ENCODE results near the gene DDX3X. TPM values are rescaled to one million over a fixed set of nuclear protein-coding genes. Genes with fewer than 3 reads are reported as not detected.

Gene DDX3X
- total and polyA plus RNA-seq, 2 of the 13 experiments (the other 11 are each of a cell fraction or from before 2014, with no cell fraction given), result 53.5 to 239 TPM

- Histone ChIP-seq H3K9ac (ENCODE audit: insufficient read depth, low read depth, low read length) (no peak overlapping the region), H2AFZ (ENCODE audit: low read length) (no peak overlapping the region), H3K9me3 (ENCODE audit: low read length) (no peaks in the 10 kb centered on the region), H3K4me2 (ENCODE audit: low read depth, low read length) (no peak overlapping the region), H3K79me2 (ENCODE audit: insufficient read depth, low read length) (no peaks in the 10 kb centered on the region), H4K20me1 (ENCODE audit: insufficient read depth, low read length) (no peaks in the 10 kb centered on the region), H3K36me3 (replicated peaks in 1 of 2; ENCODE audit: control insufficient read depth in 1 of 2, insufficient read depth in 2 of 2, low read length in 2 of 2) (no peaks in the 10 kb centered on the region), H3K4me1 (ENCODE audit: insufficient read depth, low read length) (peaks cover 8% of the 10 kb centered on the region; the same call in 1 of the 2 replicates), H3K4me3 (replicated peaks in 1 of 3; ENCODE audit: insufficient read depth in 1 of 3, low read depth in 2 of 3, low read length in 3 of 3) (no peak overlapping the region), H3K27ac (ENCODE audit: extremely low read length, insufficient read depth, low read length) (no peak overlapping the region), H3K27me3 (ENCODE audit: control insufficient read depth in 1 of 2, insufficient read depth in 2 of 2, low read length in 2 of 2) (no peaks in the 10 kb centered on the region)
- FAIRE-seq (no peak), ATAC-seq (no peak), DNase-seq (ENCODE audit: low spot score) (no peak)
- CTCF ChIA-PET (ENCODE audit: low intra/inter-chr PET ratio, low total read pairs), result no interaction called here
- 74% methylated on average over 4 of the region's 4 CpGs for WGBS (ENCODE audit: low lambda C conversion rate)
- BruUV-seq (replicated peaks), result no TSS peak
- in situ Hi-C loops (cut with HindIII; ENCODE audit: extremely low pct_ligation_motif_present, low pct_unique_long_range_greater_than_20kb) (no loop called here), intact Hi-C loops (cut with micrococcal nuclease; ENCODE audit: unreplicated experiment) (no loop called here)
- POLR2A ChIA-PET, result no interaction called here
- TF ChIP-seq, protein P1, sequence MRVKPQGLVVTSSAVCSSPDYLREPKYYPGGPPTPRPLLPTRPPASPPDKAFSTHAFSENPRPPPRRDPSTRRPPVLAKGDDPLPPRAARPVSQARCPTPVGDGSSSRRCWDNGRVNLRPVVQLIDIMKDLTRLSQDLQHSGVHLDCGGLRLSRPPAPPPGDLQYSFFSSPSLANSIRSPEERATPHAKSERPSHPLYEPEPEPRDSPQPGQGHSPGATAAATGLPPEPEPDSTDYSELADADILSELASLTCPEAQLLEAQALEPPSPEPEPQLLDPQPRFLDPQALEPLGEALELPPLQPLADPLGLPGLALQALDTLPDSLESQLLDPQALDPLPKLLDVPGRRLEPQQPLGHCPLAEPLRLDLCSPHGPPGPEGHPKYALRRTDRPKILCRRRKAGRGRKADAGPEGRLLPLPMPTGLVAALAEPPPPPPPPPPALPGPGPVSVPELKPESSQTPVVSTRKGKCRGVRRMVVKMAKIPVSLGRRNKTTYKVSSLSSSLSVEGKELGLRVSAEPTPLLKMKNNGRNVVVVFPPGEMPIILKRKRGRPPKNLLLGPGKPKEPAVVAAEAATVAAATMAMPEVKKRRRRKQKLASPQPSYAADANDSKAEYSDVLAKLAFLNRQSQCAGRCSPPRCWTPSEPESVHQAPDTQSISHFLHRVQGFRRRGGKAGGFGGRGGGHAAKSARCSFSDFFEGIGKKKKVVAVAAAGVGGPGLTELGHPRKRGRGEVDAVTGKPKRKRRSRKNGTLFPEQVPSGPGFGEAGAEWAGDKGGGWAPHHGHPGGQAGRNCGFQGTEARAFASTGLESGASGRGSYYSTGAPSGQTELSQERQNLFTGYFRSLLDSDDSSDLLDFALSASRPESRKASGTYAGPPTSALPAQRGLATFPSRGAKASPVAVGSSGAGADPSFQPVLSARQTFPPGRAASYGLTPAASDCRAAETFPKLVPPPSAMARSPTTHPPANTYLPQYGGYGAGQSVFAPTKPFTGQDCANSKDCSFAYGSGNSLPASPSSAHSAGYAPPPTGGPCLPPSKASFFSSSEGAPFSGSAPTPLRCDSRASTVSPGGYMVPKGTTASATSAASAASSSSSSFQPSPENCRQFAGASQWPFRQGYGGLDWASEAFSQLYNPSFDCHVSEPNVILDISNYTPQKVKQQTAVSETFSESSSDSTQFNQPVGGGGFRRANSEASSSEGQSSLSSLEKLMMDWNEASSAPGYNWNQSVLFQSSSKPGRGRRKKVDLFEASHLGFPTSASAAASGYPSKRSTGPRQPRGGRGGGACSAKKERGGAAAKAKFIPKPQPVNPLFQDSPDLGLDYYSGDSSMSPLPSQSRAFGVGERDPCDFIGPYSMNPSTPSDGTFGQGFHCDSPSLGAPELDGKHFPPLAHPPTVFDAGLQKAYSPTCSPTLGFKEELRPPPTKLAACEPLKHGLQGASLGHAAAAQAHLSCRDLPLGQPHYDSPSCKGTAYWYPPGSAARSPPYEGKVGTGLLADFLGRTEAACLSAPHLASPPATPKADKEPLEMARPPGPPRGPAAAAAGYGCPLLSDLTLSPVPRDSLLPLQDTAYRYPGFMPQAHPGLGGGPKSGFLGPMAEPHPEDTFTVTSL (CRISPR knock-in tag; IDR thresholded peaks at IDR 0.05; ENCODE audit: borderline replicate concordance), result no peak
- TF ChIP-seq ZNF232 (CRISPR knock-in tag; IDR thresholded peaks at IDR 0.05; ENCODE audit: borderline replicate concordance) (no peak), SOX5 (CRISPR knock-in tag; IDR thresholded peaks at IDR 0.05; ENCODE audit: borderline replicate concordance) (no peak), CREB3 (CRISPR knock-in tag; IDR thresholded peaks at IDR 0.05) (no peak), RNF2 (conservative IDR thresholded peaks at IDR 0.05; ENCODE audit: low read depth) (no peak), ZNF770 (CRISPR knock-in tag; IDR thresholded peaks at IDR 0.05) (no peak)
- TF ChIP-seq, protein P2, sequence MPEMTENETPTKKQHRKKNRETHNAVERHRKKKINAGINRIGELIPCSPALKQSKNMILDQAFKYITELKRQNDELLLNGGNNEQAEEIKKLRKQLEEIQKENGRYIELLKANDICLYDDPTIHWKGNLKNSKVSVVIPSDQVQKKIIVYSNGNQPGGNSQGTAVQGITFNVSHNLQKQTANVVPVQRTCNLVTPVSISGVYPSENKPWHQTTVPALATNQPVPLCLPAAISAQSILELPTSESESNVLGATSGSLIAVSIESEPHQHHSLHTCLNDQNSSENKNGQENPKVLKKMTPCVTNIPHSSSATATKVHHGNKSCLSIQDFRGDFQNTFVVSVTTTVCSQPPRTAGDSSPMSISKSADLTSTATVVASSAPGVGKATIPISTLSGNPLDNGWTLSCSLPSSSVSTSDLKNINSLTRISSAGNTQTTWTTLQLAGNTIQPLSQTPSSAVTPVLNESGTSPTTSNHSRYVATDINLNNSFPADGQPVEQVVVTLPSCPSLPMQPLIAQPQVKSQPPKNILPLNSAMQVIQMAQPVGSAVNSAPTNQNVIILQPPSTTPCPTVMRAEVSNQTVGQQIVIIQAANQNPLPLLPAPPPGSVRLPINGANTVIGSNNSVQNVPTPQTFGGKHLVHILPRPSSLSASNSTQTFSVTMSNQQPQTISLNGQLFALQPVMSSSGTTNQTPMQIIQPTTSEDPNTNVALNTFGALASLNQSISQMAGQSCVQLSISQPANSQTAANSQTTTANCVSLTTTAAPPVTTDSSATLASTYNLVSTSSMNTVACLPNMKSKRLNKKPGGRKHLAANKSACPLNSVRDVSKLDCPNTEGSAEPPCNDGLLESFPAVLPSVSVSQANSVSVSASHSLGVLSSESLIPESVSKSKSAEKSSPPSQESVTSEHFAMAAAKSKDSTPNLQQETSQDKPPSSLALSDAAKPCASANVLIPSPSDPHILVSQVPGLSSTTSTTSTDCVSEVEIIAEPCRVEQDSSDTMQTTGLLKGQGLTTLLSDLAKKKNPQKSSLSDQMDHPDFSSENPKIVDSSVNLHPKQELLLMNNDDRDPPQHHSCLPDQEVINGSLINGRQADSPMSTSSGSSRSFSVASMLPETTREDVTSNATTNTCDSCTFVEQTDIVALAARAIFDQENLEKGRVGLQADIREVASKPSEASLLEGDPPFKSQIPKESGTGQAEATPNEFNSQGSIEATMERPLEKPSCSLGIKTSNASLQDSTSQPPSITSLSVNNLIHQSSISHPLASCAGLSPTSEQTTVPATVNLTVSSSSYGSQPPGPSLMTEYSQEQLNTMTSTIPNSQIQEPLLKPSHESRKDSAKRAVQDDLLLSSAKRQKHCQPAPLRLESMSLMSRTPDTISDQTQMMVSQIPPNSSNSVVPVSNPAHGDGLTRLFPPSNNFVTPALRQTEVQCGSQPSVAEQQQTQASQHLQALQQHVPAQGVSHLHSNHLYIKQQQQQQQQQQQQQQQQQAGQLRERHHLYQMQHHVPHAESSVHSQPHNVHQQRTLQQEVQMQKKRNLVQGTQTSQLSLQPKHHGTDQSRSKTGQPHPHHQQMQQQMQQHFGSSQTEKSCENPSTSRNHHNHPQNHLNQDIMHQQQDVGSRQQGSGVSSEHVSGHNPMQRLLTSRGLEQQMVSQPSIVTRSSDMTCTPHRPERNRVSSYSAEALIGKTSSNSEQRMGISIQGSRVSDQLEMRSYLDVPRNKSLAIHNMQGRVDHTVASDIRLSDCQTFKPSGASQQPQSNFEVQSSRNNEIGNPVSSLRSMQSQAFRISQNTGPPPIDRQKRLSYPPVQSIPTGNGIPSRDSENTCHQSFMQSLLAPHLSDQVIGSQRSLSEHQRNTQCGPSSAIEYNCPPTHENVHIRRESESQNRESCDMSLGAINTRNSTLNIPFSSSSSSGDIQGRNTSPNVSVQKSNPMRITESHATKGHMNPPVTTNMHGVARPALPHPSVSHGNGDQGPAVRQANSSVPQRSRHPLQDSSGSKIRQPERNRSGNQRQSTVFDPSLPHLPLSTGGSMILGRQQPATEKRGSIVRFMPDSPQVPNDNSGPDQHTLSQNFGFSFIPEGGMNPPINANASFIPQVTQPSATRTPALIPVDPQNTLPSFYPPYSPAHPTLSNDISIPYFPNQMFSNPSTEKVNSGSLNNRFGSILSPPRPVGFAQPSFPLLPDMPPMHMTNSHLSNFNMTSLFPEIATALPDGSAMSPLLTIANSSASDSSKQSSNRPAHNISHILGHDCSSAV (CRISPR knock-in tag; IDR thresholded peaks at IDR 0.05; ENCODE audit: borderline replicate concordance), result no peak
These were observed 35.2 kb downstream of the DDX3X start for GRCh38 chrX:41369152-41369551.

Data from HepG2 (cell line).